ENCODE data around the gene LDOC1.
A peak's percentile ranks its signal among the peaks of the same experiment; 100 is the strongest.
"Not testable (repeated sequence)": the region's sequence is repeated elsewhere in the genome, so short reads cannot be mapped to it uniquely, and the experiment has no call there.

Gene LDOC1

GRCh38 chrX:141176586-141177451, at the start of gene LDOC1:
LDOC1 (minus strand) TSS chrX:141177129; CDS start chrX:141177021, 108 bp downstream.
- DNase-seq (ENCODE audit: low read depth in 1 of 2, low spot score in 1 of 2) = peak; percentile 28 to 65

GRCh38 chrX:141221611-141222010, 44.7 kb upstream of the LDOC1 start:
- no peak for DNase-seq (ENCODE audit: low read depth in 1 of 2, low spot score in 1 of 2)

- DNase-seq (ENCODE audit: low read depth in 1 of 2, low spot score in 1 of 2) = no peak
Measured at GRCh38 chrX:141220342-141221008, 43.5 kb upstream of the LDOC1 start.

GRCh38 chrX:141214196-141214595, 37.3 kb upstream of the LDOC1 start:
- no peak for DNase-seq (ENCODE audit: low read depth in 1 of 2, low spot score in 1 of 2)

- DNase-seq (ENCODE audit: low read depth in 1 of 2, low spot score in 1 of 2) = no peak
Measured at GRCh38 chrX:141201962-141202361, 25.0 kb upstream of the LDOC1 start.

- not testable (repeated sequence) for DNase-seq (ENCODE audit: low read depth in 1 of 2, low spot score in 1 of 2)
Measured at GRCh38 chrX:141188573-141188972, 11.6 kb upstream of the LDOC1 start.

- no peak for DNase-seq (ENCODE audit: low read depth in 1 of 2, low spot score in 1 of 2)
Measured at GRCh38 chrX:141185366-141185765, 8.4 kb upstream of the LDOC1 start.

- no peak for DNase-seq (ENCODE audit: low read depth in 1 of 2, low spot score in 1 of 2)
Measured at GRCh38 chrX:141183000-141183399, 6.1 kb upstream of the LDOC1 start.

GRCh38 chrX:141180851-141181250, 3.9 kb upstream of the LDOC1 start:
- DNase-seq (ENCODE audit: low read depth in 1 of 2, low spot score in 1 of 2) = no peak

- DNase-seq (ENCODE audit: low read depth in 1 of 2, low spot score in 1 of 2) = no peak
Measured at GRCh38 chrX:141175786-141176185, 1.1 kb downstream of the LDOC1 start.

- DNase-seq (ENCODE audit: low read depth in 1 of 2, low spot score in 1 of 2) = no peak
Measured at GRCh38 chrX:141164406-141164805, 12.5 kb downstream of the LDOC1 start.

GRCh38 chrX:141158084-141158483, 18.8 kb downstream of the LDOC1 start:
- no peak for DNase-seq (ENCODE audit: low read depth in 1 of 2, low spot score in 1 of 2)

- DNase-seq (ENCODE audit: low read depth in 1 of 2, low spot score in 1 of 2) = not testable (repeated sequence)
Measured at GRCh38 chrX:141155231-141155630, 21.7 kb downstream of the LDOC1 start.

- DNase-seq (ENCODE audit: low read depth in 1 of 2, low spot score in 1 of 2) = no peak
Measured at GRCh38 chrX:141142946-141143345, 34.0 kb downstream of the LDOC1 start.

GRCh38 chrX:141133272-141133671, 43.7 kb downstream of the LDOC1 start:
- no peak for DNase-seq (ENCODE audit: low read depth in 1 of 2, low spot score in 1 of 2)

- no peak for DNase-seq (ENCODE audit: low read depth in 1 of 2, low spot score in 1 of 2)
Measured at GRCh38 chrX:141127146-141127545, 49.8 kb downstream of the LDOC1 start.
